GM06990 (cell line): ENCODE results near the gene IRS4.

Source experiments
- DNase-seq: peaks from one replicate; pipeline ENCODE4 v3.0.0-alpha.2; 2011; ENCODE audit not compliant: insufficient read length; ENCODE audit errors: extremely low read depth
- H3K27me3 ChIP-seq: replicated peaks from 2 replicates; pipeline ENCODE4 v1.6.0; 2011; ENCODE audit warnings: low read length; ENCODE audit not compliant: control insufficient read depth, insufficient read depth
- H3K36me3 ChIP-seq: 2 replicates; pipeline ENCODE4 v1.5.1; 2011; ENCODE audit warnings: low read length; ENCODE audit not compliant: control insufficient read depth, insufficient read depth
- H3K4me3 ChIP-seq: replicated peaks from 2 replicates; pipeline ENCODE4 v1.5.1; 2011; ENCODE audit warnings: low read depth, mild to moderate bottlenecking, control low read depth, low read length
- TF ChIP-seq, protein P1 (sequence below): IDR thresholded peaks from 2 replicates; pipeline ENCODE4 v1.5.1; 2011; ENCODE audit warnings: low read length, control low read depth, mild to moderate bottlenecking, inconsistent platforms; ENCODE audit not compliant: insufficient read depth, poor library complexity, severe bottlenecking

IRS4 gene

DNA sequence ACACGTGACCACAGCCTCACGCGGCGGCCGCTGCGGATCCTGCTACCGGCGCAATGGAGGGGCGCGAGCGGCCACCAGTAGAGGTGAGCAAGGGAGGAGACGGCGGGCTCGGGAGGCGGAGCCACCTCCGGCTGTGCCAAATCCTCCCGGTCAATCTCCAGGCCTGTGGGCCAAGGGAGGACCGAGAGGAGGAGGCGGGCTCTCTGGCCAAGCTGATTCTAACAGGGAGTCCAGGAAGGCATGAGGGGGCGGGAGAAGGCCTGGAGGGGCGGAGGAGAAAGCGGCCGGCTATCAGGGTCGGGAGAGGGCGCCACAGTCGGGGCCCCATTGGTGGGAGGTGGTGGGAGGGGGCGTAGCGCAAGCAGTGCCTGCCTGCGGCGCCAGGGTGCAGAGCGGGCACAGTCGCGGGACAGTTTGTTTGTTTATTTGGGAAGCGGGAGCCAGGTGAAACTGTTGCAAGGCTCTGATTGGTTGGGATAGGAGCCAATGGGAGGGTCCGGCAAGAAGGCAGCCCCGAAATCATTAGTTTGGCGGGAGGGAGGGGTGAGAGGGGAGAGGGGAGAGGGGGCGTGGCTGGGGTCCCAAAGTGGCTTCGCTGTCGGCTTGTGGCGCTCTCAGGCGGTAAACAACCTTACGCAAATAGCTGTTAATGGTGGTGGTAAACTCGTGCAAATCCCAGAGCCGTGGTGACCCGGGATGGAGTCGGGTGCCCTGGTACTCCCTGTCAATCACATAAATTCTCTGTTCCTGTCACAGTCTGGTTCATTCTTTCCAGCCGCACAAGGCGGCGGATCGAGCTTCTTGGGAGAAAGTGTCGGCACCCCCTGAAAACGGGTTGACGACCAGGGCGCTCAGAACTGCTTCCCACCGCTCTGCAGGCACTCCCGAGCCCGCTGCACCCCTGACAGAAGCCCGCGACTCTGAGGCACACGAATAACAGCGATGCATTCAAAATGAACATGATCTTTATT is at the start of gene IRS4:
Gene IRS4 (minus strand): TSS at position 55 of the 971 bp plus-strand sequence.
- H3K27me3 ChIP-seq, result no peaks in the 10 kb centered on the region
- TF ChIP-seq, protein P1, sequence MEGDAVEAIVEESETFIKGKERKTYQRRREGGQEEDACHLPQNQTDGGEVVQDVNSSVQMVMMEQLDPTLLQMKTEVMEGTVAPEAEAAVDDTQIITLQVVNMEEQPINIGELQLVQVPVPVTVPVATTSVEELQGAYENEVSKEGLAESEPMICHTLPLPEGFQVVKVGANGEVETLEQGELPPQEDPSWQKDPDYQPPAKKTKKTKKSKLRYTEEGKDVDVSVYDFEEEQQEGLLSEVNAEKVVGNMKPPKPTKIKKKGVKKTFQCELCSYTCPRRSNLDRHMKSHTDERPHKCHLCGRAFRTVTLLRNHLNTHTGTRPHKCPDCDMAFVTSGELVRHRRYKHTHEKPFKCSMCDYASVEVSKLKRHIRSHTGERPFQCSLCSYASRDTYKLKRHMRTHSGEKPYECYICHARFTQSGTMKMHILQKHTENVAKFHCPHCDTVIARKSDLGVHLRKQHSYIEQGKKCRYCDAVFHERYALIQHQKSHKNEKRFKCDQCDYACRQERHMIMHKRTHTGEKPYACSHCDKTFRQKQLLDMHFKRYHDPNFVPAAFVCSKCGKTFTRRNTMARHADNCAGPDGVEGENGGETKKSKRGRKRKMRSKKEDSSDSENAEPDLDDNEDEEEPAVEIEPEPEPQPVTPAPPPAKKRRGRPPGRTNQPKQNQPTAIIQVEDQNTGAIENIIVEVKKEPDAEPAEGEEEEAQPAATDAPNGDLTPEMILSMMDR, result no peak
- H3K36me3 ChIP-seq, result no peaks in the 10 kb centered on the region
- no peak within 1 kb of the TSS for H3K4me3 ChIP-seq
- DNase-seq, result no peak

DNA sequence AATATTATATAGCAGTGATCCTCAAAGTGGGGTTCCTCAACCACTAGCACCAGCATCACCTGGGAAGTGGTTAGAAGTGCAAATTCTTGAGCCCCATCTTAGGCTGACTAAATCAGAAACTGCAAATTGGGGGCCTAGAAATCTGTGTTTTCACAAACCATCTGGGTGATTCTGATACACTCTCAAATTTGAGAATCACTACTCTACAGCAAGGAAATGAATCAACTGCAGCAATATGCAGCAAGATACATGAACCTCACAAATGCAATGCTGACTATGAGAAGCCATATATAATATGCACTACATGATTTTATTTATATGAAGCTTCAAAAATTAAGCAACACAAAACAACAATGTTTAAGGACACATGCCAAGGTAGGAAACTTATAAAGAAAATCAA is 36.2 kb upstream of the IRS4 start:
- H3K4me3 ChIP-seq, result no peak overlapping the region
- TF ChIP-seq, protein P1, result no peak
- H3K27me3 ChIP-seq, result no peaks in the 10 kb centered on the region
- H3K36me3 ChIP-seq, result no peaks in the 10 kb centered on the region
- no peak for DNase-seq

DNA sequence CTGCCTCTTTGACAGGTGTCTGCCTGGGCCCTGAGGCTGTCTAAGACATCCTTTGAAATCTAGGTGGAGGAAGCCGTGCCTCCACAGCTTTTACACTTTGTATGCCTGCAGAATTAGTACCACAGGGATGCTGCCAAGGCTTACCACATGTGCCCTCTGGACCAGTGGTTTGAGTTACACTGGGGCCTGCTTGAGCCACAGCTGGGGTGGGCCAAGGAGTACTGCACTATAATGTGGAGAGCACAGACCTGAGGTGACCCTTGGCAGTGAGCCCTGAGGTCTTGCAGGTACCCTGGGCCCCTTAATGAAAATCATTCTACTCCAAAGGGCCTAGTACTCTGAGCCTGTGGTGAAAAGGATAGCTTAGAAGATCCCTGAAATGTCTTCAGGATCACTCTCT is 27.2 kb upstream of the IRS4 start:
- DNase-seq, result no peak
- no peaks in the 10 kb centered on the region for H3K36me3 ChIP-seq
- no peaks in the 10 kb centered on the region for H3K27me3 ChIP-seq
- TF ChIP-seq, protein P1, result no peak
- H3K4me3 ChIP-seq, result no peak overlapping the region

DNA sequence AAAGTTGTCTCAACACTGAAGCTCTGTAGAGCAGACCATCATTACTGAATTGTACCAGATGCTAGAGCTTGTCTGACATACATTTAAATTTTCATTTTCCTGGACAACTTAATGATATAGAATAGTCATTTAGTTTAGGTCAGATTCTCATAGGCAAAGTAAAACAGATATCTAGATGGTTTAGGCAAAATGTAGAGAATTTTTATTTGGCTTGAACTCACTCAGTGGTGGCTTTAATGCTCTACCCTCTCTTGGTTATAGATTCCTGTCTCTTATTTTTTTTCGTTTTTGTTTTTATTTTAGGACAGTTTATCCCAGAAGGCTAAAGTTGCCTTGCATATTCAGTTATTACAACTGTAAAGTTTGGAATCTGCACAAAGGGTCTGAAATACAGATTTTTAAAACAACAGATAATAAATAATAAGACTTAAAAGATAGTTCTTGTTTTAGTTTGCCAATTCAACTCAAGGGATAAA is 4.0 kb upstream of the IRS4 start:
- H3K4me3 ChIP-seq, result no peak overlapping the region
- H3K27me3 ChIP-seq, result no peaks in the 10 kb centered on the region
- no peaks in the 10 kb centered on the region for H3K36me3 ChIP-seq
- no peak for DNase-seq
- TF ChIP-seq, protein P1, result no peak

DNA sequence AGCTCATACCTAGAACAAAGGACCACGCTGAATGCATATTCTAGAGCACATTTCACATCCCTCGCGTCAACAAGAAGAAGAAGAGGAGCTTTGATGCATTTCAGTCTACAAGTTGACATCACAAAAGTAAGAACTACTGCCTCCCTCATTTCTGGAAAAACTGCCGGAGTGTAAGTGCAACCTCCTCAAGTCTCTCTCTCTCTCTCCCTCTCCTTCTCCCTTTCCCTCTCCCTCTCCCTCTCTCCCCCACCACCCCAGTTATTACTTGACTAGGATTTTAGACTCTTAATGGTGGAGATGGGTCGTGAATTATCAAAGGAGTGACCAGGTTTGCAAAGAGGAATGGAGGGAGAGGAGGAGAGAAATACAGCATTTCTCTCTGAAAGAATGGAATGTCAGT is 1.4 kb upstream of the IRS4 start:
- TF ChIP-seq, protein P1, result no peak
- no peak for DNase-seq
- H3K27me3 ChIP-seq, result no peaks in the 10 kb centered on the region
- no peaks in the 10 kb centered on the region for H3K36me3 ChIP-seq
- H3K4me3 ChIP-seq, result no peak overlapping the region
